Breast epithelium (tissue), 3 donors: ENCODE measurements around the gene EPN2.

Experiments
- CTCF ChIP-seq, 3 donors: fragments of 450-650 bp; IDR thresholded peaks; one replicate each; pipeline ENCODE4 v1.5.1; 2016 to 2017; ENCODE audit warnings: antibody characterized with exemption in 3 of 3, mild to moderate bottlenecking in 3 of 3, moderate library complexity in 3 of 3
- POLR2A ChIP-seq: fragments of 450-650 bp; IDR thresholded peaks from one replicate; pipeline ENCODE4 v1.6.1; 2016; ENCODE audit warnings: antibody characterized with exemption, mild to moderate bottlenecking, moderate library complexity

GRCh38 chr17:19304751-19305150 lies 67.6 kb downstream of the EPN2 start:
- TF ChIP-seq CTCF (IDR thresholded peaks at IDR 0.05) (no peak), POLR2A (no peak)
